Natural killer cell (primary cell): ENCODE data around the gene DNLZ. TPM values are rescaled to one million over a fixed set of nuclear protein-coding genes. Genes with fewer than 3 reads are reported as not detected.

Experiments
- ATAC-seq, 3 donors: fragments of 150-1000 bp in 2 of 3; fragments of 200-7000 bp in 1 of 3; cut with Tn5 transposase; 1 replicate in 1 of 3; 2 replicates in 2 of 3; pipeline ENCODE4 v1.10.0; 2021; ENCODE audit warnings: mild to moderate bottlenecking in 2 of 3, moderate library complexity in 2 of 3
- DNase-seq, 2 donors: peaks; one replicate each; pipeline versions ENCODE4 v3.0.0 to v3.0.0-alpha.2; 2013 to 2021; ENCODE audit warnings: mixed read lengths in 1 of 2
- H3K27ac ChIP-seq: one replicate; pipeline ENCODE4 v1.5.1; 2013; ENCODE audit warnings: mild to moderate bottlenecking, low read length
- H3K27me3 ChIP-seq: one replicate; pipeline ENCODE4 v1.6.1; 2013; ENCODE audit warnings: low read length; ENCODE audit not compliant: control insufficient read depth, insufficient read depth
- H3K36me3 ChIP-seq: one replicate; pipeline ENCODE4 v1.6.1; 2013; ENCODE audit warnings: low read length; ENCODE audit not compliant: control insufficient read depth, insufficient read depth
- H3K4me1 ChIP-seq: one replicate; pipeline ENCODE4 v1.6.1; 2013; ENCODE audit warnings: low read length; ENCODE audit not compliant: control insufficient read depth, insufficient read depth
- H3K4me3 ChIP-seq: one replicate; pipeline ENCODE4 v1.5.1; 2013; ENCODE audit warnings: low read length
- H3K9me3 ChIP-seq: one replicate; pipeline ENCODE4 v1.6.1; 2013; ENCODE audit warnings: low read length; ENCODE audit not compliant: control insufficient read depth, insufficient read depth
- H3K27ac Mint-ChIP-seq, 2 donors: one replicate each; pipeline ENCODE4 v1.8.0; 2022; ENCODE audit warnings: mild to moderate bottlenecking in 2 of 2, mixed read lengths in 2 of 2, moderate library complexity in 1 of 2
- H3K27me3 Mint-ChIP-seq, 2 donors: one replicate each; pipeline ENCODE4 v1.8.0; 2022; ENCODE audit warnings: low read depth in 2 of 2, mixed read lengths in 2 of 2
- H3K36me3 Mint-ChIP-seq: one replicate; pipeline ENCODE4 v1.8.0; 2022; ENCODE audit warnings: mixed read lengths
- H3K4me1 Mint-ChIP-seq, 2 donors: one replicate each; pipeline ENCODE4 v1.8.0; 2022; ENCODE audit warnings: mixed read lengths in 2 of 2
- H3K4me3 Mint-ChIP-seq: one replicate; pipeline ENCODE4 v1.8.0; 2022; ENCODE audit warnings: mild to moderate bottlenecking, moderate library complexity, mixed read lengths
- H3K9me3 Mint-ChIP-seq, 2 donors: one replicate each; pipeline ENCODE4 v1.8.0; 2022; ENCODE audit warnings: mixed read lengths in 2 of 2
- WGBS: methylation state at CpG from one replicate; pipeline ENCODE4 v1.1.7; 2013; ENCODE audit warnings: missing lambda C conversion rate; ENCODE audit not compliant: insufficient coverage; 5-methylcytosine and 5-hydroxymethylcytosine counted together
- intact Hi-C: fragments of 100-400 bp; cut with micrococcal nuclease; formaldehyde crosslinking; loops from one replicate; pipeline ENCODE4 v1.14.2; 2022
- total RNA-seq, 4 donors: library from RNA; stranded (reverse); fragments of 120-200 nt in 1 of 4; gene quantifications; one replicate each; pipeline versions ENCODE4 v1.2.3 to v1.2.4, GENCODE V29; 2013 to 2022
- TF ChIP-seq, protein P1 (sequence below): fragments of 200-600 bp; IDR thresholded peaks from one replicate; pipeline ENCODE4 v1.8.0; 2022; ENCODE audit warnings: antibody characterized with exemption

The DNLZ gene
- total RNA-seq, 3 donors from 2014 or later (not counting 1 experiment from before 2014, with no cell fraction given): 24.6 to 34.8 (median 28.9) TPM

DNA sequence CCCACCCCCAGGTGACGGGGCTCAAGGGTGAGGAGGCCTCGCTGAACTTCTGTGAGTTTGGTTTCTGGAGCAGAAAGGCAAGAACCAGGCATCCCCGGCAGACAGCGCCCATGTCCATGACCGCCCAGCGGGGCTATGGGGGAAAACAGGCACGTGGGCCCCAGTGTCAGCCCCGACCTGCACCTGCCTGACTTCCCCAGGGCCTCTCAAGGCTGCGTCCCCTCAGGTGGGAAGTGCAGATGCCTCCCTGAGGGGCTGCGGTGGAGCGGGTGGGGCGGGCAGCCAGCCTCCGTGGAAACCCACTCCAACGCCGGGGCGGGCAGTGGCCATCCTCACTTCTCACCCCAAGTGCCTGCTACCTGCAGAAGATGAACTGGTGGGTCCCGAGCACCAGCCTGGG is 16.8 kb upstream of the DNLZ start:
- Mint-ChIP-seq H3K27ac (no peak overlapping the region), H3K4me3 (no peak overlapping the region), H3K4me1 (peaks cover 9 to 13% of the 10 kb centered on the region in 2 donors), H3K36me3 (peaks cover 13% of the 10 kb centered on the region), H3K27me3 (no peaks in the 10 kb centered on the region), H3K9me3 (no peaks in the 10 kb centered on the region)
- TF ChIP-seq, protein P1, sequence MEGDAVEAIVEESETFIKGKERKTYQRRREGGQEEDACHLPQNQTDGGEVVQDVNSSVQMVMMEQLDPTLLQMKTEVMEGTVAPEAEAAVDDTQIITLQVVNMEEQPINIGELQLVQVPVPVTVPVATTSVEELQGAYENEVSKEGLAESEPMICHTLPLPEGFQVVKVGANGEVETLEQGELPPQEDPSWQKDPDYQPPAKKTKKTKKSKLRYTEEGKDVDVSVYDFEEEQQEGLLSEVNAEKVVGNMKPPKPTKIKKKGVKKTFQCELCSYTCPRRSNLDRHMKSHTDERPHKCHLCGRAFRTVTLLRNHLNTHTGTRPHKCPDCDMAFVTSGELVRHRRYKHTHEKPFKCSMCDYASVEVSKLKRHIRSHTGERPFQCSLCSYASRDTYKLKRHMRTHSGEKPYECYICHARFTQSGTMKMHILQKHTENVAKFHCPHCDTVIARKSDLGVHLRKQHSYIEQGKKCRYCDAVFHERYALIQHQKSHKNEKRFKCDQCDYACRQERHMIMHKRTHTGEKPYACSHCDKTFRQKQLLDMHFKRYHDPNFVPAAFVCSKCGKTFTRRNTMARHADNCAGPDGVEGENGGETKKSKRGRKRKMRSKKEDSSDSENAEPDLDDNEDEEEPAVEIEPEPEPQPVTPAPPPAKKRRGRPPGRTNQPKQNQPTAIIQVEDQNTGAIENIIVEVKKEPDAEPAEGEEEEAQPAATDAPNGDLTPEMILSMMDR: no peak
- H3K4me1 ChIP-seq: peaks cover 6% of the 10 kb centered on the region
- 96% methylated on average over 17 of the region's 17 CpGs for WGBS
- no peak for DNase-seq
- no peak overlapping the region for H3K4me3 ChIP-seq
- H3K36me3 ChIP-seq: peaks cover 27% of the 10 kb centered on the region
- no peak overlapping the region for H3K27ac ChIP-seq
- no peaks in the 10 kb centered on the region for H3K9me3 ChIP-seq
- ATAC-seq: no peak
- no peaks in the 10 kb centered on the region for H3K27me3 ChIP-seq
- intact Hi-C loops: no loop called here

DNA sequence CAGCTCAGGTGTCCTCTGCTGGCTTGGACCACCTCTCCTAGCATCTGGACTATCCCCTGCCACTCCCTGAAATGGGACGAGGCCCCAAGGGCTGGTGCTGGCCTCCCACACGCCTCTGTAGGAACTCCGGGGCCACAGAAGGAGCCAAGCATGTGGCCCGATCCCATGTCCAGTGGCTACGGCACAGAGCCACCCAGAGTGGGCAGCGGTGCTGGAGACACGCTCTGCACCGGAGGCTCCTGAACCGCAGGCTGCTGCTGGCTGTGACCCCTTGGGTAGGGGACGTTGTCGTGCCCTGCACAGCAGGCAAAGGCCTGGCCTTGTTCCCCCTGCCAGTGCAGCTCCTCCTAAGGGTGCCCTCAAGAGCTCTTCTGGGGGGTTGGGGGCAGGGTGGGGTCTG is 16.3 kb upstream of the DNLZ start:
- WGBS: 93% methylated on average over 11 of the region's 11 CpGs
- Histone ChIP-seq H3K4me1 (peaks cover 6% of the 10 kb centered on the region), H3K4me3 (no peak overlapping the region), H3K9me3 (no peaks in the 10 kb centered on the region), H3K36me3 (peaks cover 27% of the 10 kb centered on the region), H3K27me3 (no peaks in the 10 kb centered on the region), H3K27ac (no peak overlapping the region)
- intact Hi-C loops: no loop called here
- Mint-ChIP-seq H3K4me1 (peaks cover 4 to 8% of the 10 kb centered on the region in 2 donors), H3K4me3 (no peak overlapping the region), H3K27ac (no peak overlapping the region), H3K9me3 (no peaks in the 10 kb centered on the region), H3K36me3 (peaks cover 11% of the 10 kb centered on the region), H3K27me3 (no peaks in the 10 kb centered on the region)
- DNase-seq: no peak
- ATAC-seq: no peak
- TF ChIP-seq, protein P1: no peak

GRCh38 chr9:136379401-136379800 is 15.9 kb upstream of the DNLZ start:
- Histone ChIP-seq H3K4me3 (no peak overlapping the region), H3K9me3 (no peaks in the 10 kb centered on the region), H3K27ac (no peak overlapping the region), H3K27me3 (no peaks in the 10 kb centered on the region), H3K36me3 (peaks cover 27% of the 10 kb centered on the region), H3K4me1 (peaks cover 6% of the 10 kb centered on the region)
- 95% methylated on average over 11 of the region's 11 CpGs for WGBS
- peaks cover 7% of the 10 kb centered on the region for H3K36me3 Mint-ChIP-seq
- no peak overlapping the region for H3K4me3 Mint-ChIP-seq
- DNase-seq (no peak), ATAC-seq (no peak)
- intact Hi-C loops: no loop called here
- no peak overlapping the region for H3K27ac Mint-ChIP-seq
- H3K4me1 Mint-ChIP-seq: peaks cover 0 to 3% of the 10 kb centered on the region in 2 donors
- no peaks in the 10 kb centered on the region for H3K27me3 Mint-ChIP-seq
- TF ChIP-seq, protein P1: no peak
- no peaks in the 10 kb centered on the region for H3K9me3 Mint-ChIP-seq

- H3K27ac ChIP-seq: no peak overlapping the region
- H3K27me3 ChIP-seq: no peaks in the 10 kb centered on the region
- H3K9me3 Mint-ChIP-seq: no peaks in the 10 kb centered on the region
- H3K4me1 Mint-ChIP-seq: no peaks in the 10 kb centered on the region
- H3K27me3 Mint-ChIP-seq: no peaks in the 10 kb centered on the region
- no peak overlapping the region for H3K4me3 ChIP-seq
- no peaks in the 10 kb centered on the region for H3K9me3 ChIP-seq
- WGBS: 96% methylated on average over 18 of the region's 18 CpGs
- peaks cover 2% of the 10 kb centered on the region for H3K36me3 Mint-ChIP-seq
- no peak overlapping the region for H3K4me3 Mint-ChIP-seq
- DNase-seq (no peak), ATAC-seq (no peak)
- TF ChIP-seq, protein P1: no peak
- peaks cover 6% of the 10 kb centered on the region for H3K4me1 ChIP-seq
- no peak overlapping the region for H3K27ac Mint-ChIP-seq
- H3K36me3 ChIP-seq: peaks cover 27% of the 10 kb centered on the region
- intact Hi-C loops: no loop called here
Observed at GRCh38 chr9:136379003-136379287, 15.4 kb upstream of the DNLZ start.
